ENCODE measurements around the gene KAT6B.

DNA sequence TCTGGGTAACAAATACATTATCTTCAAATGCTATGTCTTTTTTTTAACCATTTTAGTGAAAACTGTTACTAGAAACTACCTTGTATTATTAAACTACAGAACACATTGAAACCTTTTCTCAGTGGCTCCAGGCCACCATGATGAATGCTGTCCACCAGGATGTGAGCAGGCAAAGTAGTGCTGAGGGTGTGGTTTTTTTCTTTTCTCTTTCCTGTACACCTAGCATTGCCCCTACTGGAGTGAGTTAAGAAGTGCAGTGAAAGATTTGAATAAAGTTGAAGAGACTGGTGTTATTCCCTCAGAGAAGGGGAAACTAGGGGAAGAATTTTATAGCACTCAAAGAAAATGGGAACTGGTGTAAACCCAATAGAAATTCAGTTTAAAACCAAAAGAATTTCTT is 165.0 kb downstream of the KAT6B start:
- TF ChIP-seq, protein P1, sequence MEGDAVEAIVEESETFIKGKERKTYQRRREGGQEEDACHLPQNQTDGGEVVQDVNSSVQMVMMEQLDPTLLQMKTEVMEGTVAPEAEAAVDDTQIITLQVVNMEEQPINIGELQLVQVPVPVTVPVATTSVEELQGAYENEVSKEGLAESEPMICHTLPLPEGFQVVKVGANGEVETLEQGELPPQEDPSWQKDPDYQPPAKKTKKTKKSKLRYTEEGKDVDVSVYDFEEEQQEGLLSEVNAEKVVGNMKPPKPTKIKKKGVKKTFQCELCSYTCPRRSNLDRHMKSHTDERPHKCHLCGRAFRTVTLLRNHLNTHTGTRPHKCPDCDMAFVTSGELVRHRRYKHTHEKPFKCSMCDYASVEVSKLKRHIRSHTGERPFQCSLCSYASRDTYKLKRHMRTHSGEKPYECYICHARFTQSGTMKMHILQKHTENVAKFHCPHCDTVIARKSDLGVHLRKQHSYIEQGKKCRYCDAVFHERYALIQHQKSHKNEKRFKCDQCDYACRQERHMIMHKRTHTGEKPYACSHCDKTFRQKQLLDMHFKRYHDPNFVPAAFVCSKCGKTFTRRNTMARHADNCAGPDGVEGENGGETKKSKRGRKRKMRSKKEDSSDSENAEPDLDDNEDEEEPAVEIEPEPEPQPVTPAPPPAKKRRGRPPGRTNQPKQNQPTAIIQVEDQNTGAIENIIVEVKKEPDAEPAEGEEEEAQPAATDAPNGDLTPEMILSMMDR (IDR thresholded peaks at IDR 0.05) = peak; percentile 56
- TF ChIP-seq ZFX (IDR thresholded peaks at IDR 0.05; ENCODE audit: borderline replicate concordance) = no peak

All from 22Rv1 (cell line).